Brain pericyte (primary cell): ENCODE data around the gene PCDHGA2.
"Not testable (repeated sequence)": the region's sequence is repeated elsewhere in the genome, so short reads cannot be mapped to it uniquely, and the experiment has no call there.

Experiments
- DNase-seq: peaks from one replicate; pipeline ENCODE4 v3.0.0-alpha.2; 2012; ENCODE audit warnings: low read depth, low spot score

Gene PCDHGA2

DNA sequence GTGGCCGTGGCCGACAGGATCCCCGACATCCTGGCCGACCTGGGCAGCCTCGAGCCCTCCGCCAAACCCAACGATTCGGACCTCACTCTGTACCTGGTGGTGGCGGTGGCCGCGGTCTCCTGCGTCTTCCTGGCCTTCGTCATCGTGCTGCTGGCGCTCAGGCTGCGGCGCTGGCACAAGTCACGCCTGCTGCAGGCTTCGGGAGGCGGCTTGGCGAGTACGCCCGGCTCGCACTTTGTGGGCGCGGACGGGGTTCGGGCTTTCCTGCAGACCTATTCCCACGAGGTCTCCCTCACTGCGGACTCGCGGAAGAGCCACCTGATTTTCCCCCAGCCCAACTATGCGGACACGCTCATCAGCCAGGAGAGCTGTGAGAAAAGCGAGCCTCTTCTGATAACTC, 7.5 kb downstream of the PCDHGA2 start:
- DNase-seq, result not testable (repeated sequence)

DNA sequence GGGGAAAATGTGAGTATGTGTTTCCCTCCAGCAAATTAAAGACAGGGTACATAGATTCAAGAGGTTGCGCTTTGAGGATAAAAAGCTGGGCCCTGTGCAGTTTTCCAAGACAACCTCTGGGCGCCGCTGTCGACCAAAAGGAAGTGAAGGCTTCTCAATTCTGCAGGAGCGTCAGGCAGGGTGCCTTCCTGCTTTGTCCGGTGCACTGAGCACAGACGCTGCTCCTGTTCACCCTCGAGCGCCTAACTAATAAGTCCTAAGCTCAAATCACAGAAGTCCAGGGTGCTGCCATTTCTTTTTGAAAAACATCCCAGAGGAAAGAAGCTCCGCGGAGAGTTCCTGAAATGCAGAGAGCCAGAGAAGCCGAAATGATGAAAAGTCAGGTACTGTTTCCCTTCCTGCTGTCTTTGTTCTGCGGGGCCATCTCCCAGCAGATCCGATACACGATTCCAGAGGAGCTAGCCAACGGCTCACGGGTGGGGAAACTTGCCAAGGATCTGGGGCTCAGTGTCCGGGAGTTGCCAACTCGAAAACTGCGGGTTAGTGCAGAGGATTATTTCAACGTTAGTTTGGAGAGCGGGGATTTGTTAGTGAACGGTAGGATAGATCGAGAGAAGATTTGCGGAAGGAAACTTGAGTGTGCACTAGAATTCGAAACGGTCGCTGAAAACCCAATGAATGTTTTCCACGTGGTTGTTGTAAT, 11.5 kb downstream of the PCDHGA2 start, which contains the start of gene PCDHGB1:
Gene PCDHGB1, plus strand, starts transcription at position 183 of the 703 bp plus-strand sequence. Its CDS starts 162 bp downstream, at position 345.
- no peak for DNase-seq

DNA sequence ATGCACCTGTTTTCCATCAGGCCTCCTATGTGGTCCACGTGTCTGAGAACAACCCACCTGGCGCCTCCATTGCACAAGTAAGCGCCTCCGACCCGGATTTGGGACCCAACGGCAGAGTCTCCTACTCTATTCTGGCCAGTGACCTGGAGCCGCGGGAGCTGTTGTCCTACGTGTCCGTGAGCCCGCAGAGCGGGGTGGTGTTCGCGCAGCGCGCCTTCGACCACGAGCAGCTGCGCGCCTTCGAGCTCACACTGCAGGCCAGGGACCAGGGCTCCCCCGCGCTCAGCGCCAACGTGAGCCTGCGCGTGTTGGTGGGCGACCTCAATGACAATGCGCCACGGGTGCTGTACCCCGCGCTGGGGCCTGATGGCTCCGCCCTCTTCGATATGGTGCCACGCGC, 13.0 kb downstream of the PCDHGA2 start:
- DNase-seq, result no peak

DNA sequence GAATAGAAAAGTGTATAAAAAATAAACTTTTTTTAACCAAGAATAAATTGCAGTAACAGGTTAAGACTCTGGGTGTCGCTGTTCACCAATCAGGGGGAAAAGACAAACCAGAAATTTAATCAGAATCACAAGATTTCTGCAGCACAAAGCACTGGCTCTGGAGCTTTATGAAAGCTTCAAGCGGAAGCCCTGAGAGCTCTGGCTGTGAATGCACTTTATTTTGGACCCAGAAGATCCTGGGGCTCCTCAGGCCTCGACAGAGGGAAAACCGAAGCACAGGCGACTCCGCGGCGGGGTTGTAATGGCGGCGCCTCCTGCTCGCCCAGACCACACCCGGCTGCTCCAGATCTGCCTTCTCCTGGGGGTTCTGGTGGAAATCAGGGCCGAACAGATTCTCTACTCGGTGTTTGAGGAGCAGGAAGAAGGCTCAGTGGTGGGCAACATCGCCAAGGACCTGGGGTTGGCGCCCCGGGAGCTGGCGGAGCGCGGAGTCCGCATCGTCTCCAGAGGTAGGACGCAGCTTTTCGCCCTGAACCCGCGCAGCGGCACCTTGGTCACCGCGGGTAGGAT, 16.4 kb downstream of the PCDHGA2 start, which contains the start of gene PCDHGA4:
Gene PCDHGA4, plus strand, starts transcription at position 122 of the 570 bp plus-strand sequence. Its CDS starts 87 bp downstream, at position 209.
- no peak for DNase-seq

DNA sequence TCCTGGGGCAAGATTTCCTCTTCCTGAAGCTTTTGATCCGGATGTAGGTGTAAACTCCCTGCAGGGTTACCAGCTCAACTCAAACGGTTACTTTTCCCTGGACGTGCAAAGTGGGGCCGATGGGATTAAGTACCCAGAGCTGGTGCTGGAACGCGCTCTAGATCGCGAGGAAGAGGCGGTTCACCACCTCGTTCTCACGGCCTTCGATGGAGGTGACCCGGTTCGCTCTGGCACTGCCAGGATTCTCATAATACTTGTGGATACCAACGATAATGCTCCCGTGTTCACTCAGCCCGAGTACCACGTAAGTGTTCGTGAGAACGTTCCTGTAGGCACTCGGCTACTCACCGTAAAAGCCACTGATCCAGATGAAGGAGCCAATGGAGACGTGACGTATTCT, 17.1 kb downstream of the PCDHGA2 start:
- no peak for DNase-seq

DNA sequence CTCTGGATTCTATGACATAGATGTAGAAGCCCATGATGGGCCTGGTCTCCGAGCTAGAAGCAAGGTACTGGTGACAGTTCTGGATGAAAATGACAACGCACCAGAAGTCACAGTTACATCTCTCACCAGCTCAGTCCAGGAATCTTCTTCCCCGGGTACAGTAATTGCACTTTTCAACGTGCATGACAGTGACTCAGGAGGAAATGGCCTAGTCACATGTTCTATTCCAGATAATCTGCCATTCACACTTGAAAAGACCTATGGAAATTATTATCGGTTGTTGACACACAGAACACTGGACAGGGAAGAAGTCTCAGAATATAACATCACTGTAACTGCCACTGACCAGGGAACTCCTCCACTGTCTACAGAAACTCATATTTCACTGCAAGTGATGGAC, 17.6 kb downstream of the PCDHGA2 start:
- no peak for DNase-seq

DNA sequence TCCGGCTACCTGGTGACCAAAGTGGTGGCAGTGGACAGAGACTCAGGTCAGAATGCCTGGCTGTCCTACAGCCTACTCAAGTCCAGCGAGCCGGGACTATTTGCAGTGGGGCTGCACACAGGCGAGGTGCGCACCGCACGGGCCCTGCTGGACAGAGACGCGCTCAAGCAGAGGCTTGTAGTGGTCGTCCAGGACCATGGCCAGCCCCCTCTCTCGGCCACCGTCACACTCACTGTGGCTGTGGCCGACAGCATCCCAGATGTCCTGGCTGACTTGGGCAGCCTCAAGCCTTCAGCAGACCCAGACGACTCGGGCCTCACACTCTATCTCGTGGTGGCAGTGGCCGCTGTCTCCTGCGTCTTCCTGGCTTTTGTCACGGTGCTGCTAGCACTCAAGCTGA, 18.4 kb downstream of the PCDHGA2 start:
- no peak for DNase-seq

DNA sequence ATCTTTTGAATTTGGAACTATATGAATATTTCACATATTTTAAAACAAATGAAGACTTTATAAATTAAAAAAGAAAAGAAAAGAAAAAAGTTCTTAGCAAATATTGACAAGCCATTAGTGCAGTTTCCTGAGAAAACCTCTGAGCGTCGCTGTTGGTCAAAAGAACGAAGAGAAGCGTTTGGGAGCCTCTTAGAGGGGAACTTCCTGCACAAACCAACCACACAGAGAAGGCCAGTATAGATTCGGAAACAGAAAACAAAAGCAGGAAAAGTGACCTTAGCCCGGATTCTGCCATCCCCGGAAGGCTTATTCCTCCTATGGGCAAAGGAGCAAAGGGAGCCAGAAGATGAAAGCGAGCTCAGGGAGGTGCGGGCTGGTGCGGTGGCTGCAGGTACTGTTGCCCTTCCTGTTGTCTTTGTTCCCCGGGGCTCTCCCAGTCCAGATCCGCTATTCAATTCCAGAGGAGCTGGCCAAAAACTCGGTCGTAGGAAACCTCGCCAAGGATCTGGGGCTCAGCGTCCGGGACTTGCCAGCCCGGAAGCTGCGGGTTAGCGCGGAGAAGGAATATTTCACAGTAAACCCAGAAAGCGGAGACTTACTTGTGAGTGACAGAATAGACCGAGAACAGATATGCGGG, 21.3 kb downstream of the PCDHGA2 start, which contains the start of gene PCDHGB2:
Gene PCDHGB2, plus strand, starts transcription at position 205 of the 637 bp plus-strand sequence. Its CDS starts 142 bp downstream, at position 347.
- no peak for DNase-seq

DNA sequence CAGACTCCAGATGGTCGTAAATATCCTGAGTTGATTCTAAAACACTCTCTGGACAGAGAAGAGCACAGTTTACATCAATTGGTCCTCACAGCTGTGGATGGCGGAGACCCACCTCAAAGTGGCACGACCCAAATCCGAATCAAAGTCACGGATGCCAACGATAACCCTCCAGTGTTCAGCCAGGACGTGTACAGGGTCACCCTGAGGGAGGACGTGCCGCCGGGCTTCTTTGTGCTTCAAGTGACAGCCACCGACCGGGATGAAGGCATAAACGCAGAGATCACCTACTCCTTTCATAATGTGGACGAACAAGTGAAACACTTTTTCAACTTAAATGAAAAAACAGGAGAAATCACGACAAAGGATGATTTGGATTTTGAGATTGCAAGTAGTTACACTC, 22.1 kb downstream of the PCDHGA2 start:
- no peak for DNase-seq

DNA sequence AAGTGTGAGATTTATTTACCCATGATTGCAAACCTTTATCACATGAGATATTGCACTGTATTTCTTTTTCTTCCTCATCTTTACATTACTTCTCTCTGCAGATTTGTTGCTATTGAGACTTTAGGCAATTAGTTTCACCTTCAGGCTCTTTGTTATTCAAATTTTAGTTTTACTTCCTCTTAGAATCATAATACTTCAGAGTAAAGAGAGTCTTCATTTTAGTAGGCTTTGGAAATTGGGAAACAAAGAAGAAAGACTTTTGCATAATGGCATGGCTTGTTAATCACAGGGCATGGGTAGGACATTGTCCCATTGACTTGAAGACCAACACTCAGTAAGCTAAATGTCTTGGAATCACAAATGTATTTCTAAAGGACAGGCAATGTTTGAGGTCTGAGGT, 24.2 kb downstream of the PCDHGA2 start:
- DNase-seq, result no peak

DNA sequence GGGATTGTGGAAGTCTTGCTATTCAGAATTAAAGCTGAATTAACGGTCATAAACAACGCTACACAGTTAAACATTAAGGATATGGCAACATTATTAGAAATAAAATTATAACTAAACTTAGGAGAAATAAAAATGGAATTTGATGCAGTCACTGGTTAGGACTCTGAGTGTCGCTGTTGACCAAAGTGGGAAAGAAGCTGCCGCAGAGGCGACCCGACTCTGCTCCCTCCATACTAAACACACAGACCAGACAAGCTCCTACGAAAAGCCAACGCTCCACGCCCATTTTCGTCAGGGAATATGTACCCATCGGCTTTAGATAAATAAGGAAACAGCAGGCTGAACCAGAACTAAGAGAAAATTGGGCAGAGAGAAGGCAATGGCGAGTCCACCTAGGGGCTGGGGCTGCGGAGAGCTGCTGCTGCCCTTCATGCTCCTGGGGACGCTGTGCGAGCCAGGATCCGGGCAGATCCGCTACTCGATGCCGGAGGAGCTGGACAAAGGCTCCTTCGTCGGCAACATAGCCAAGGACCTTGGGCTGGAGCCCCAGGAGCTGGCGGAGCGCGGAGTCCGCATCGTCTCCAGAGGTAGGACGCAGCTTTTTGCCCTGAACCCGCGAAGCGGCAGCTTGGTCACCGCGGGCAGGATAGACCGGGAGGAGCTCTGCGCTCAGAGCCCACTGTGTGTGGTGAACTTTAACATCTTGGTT, 25.5 kb downstream of the PCDHGA2 start, which contains the start of gene PCDHGA5:
Gene PCDHGA5, plus strand, starts transcription at position 211 of the 709 bp plus-strand sequence. Its CDS starts 169 bp downstream, at position 380.
- DNase-seq, result no peak

DNA sequence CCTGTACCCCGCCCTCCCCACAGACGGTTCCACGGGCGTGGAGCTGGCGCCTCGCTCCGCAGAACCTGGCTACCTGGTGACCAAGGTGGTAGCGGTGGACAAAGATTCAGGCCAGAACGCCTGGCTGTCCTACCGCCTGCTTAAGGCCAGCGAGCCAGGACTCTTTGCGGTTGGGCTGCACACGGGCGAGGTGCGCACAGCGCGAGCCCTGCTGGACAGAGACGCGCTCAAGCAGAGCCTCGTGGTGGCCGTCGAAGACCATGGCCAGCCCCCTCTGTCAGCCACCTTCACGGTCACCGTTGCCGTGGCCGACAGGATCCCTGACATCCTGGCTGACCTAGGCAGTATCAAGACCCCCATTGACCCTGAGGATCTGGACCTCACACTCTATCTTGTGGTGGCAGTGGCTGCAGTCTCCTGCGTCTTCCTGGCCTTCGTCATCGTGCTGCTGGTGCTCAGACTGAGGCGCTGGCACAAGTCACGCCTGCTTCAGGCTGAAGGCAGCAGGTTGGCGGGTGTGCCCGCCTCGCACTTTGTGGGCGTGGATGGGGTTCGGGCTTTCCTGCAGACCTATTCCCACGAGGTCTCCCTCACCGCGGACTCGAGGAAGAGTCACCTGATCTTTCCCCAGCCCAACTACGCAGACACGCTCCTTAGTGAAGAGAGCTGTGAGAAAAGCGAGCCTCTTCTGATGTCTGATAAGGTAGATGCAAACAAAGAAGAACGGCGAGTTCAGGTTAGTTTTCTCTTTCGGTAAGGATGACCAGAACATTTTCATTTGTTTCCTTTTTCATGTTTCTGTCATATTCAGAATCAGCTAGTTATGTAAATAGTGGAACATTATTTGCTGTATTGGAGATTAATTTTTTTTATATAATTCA, 27.7 kb downstream of the PCDHGA2 start:
- no peak for DNase-seq

DNA sequence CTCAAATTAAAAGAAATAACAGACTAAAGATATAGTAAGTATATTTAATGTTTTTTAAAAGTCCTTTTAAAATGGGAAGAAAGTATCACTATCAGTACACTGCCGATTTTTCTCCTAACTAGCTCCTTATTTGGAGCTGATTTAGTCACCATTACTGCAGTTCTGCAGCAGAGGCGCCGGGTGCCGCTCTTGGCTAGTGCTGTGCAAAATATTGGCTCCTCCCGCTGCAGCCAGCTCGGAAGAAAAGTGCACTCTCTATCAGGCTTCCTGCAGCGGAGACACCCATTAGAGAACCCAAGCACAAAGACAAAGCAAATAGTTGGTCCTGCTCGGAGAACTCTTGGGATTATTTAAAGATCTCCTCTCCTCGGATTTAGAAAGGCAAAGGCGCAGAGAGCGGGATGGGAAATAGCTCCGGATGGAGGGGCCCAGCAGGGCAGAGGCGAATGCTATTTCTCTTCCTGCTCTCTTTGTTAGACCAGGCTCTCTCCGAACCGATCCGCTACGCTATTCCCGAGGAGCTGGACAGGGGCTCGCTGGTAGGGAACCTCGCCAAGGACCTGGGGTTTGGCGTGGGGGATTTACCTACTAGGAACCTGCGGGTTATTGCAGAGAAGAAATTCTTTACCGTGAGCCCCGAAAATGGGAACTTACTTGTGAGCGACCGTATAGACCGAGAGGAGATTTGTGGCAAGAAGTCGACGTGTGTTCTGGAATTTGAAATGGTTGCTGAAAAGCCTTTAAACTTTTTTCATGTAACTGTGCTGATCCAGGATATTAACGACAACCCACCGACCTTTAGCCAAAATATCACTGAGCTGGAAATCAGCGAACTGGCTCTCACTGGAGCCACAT, 31.7 kb downstream of the PCDHGA2 start, which contains the start of gene PCDHGB3:
Gene PCDHGB3, plus strand, starts transcription at position 249 of the 855 bp plus-strand sequence. Its CDS starts 153 bp downstream, at position 402.
- DNase-seq, result no peak

DNA sequence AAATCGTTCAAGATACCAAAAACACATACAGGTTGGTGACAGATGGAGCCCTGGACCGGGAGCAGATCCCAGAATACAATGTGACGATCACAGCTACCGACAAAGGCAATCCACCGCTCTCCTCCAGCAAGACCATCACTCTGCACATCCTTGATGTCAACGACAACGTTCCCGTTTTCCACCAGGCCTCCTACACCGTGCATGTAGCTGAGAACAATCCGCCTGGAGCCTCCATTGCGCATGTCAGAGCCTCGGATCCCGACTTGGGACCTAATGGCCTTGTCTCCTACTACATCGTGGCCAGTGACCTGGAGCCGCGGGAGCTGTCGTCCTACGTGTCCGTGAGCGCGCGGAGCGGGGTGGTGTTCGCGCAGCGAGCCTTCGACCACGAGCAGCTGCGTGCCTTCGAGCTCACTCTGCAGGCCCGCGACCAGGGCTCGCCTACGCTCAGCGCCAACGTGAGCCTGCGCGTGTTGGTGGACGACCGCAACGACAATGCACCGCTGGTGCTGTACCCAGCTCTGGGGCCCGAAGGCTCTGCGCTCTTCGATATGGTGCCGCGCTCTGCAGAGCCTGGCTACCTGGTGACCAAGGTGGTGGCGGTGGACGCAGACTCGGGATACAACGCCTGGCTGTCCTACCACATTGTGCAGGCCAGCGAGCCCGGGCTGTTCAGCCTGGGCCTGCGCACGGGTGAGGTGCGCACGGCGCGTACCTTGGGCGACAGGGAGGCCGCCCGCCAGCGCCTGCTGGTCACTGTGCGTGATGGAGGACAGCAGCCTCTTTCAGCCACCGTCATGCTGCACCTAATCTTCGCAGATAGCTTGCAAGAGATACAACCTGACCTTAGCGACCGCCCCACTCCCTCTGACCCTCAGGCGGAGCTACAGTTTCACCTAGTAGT, 33.3 kb downstream of the PCDHGA2 start:
- DNase-seq, result no peak

DNA sequence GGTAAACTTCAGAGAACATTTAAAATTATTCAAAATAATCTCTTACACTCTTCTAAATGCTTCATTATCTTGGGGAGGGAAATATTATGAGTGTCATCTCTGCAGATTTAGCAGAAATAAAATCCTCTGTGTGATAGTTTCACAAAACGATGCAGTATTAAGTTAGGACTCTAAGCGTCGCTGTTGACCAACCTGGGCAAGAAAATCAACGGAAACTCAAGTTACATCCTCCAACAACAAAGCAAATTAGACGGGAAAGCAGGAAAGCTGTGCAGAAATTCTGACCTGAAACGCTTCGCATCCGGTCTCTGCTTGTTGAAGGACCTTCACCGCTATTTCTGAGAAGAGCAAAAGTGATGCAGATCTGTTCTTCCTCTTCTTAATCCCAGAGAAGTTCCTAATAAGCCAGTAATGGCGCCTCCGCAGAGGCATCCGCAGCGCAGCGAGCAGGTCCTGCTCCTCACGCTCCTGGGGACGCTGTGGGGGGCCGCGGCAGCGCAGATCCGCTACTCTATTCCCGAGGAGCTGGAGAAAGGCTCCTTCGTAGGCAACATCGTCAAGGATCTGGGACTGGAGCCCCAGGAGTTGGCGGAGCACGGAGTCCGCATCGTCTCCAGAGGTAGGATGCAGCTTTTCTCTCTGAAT, 35.2 kb downstream of the PCDHGA2 start, which contains the start of gene PCDHGA6:
Gene PCDHGA6, plus strand, starts transcription at position 219 of the 645 bp plus-strand sequence. Its CDS starts 193 bp downstream, at position 412.
- DNase-seq, result no peak

DNA sequence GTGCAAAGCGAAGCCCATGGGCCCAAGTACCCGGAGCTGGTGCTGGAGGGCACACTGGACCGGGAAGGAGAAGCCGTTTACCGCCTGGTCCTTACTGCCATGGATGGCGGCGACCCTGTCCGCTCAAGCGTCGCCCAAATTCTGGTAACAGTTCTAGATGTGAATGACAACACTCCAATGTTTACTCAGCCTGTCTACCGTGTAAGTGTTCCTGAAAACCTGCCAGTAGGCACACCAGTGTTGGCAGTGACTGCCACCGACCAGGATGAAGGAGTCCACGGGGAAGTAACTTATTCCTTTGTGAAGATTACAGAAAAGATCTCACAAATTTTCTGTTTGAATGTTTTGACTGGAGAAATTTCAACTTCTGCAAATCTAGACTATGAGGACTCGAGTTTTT, 36.1 kb downstream of the PCDHGA2 start:
- DNase-seq, result no peak

DNA sequence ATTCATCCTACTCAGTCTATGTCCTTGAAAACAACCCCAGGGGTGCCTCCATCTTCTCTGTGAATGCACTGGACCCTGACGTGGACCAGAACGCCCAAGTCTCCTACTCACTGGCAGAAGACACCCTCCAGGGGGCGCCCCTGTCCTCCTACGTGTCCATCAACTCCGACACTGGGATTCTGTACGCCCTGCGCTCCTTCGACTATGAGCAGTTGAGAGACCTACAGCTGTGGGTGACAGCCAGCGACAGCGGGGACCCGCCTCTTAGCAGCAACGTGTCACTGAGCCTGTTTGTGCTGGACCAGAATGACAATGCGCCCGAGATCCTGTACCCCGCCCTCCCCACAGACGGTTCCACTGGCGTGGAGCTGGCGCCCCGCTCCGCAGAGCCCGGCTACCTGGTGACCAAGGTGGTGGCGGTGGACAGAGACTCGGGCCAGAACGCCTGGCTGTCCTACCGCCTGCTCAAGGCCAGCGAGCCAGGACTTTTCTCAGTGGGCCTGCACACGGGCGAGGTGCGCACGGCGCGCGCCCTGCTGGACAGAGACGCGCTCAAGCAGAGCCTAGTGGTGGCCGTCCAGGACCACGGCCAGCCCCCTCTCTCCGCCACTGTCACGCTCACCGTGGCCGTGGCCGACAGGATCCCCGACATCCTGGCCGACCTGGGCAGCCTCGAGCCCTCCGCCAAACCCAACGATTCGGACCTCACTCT, 37.0 kb downstream of the PCDHGA2 start:
- DNase-seq, result not testable (repeated sequence)
